Stimulated activated naive CD4-positive, alpha-beta T cell treated with Interleukin-2 at 50 U/mL for 16 hours (primary cell): ENCODE measurements around the gene GPAT3.

Experiments used
- DNase-seq: peaks from one replicate; lab custom pipeline; 2025; lab: John Stamatoyannopoulos, UW

Gene GPAT3

GRCh38 chr4:83644677-83645659 lies 109.1 kb downstream of the GPAT3 start:
- DNase-seq = no peak

DNA sequence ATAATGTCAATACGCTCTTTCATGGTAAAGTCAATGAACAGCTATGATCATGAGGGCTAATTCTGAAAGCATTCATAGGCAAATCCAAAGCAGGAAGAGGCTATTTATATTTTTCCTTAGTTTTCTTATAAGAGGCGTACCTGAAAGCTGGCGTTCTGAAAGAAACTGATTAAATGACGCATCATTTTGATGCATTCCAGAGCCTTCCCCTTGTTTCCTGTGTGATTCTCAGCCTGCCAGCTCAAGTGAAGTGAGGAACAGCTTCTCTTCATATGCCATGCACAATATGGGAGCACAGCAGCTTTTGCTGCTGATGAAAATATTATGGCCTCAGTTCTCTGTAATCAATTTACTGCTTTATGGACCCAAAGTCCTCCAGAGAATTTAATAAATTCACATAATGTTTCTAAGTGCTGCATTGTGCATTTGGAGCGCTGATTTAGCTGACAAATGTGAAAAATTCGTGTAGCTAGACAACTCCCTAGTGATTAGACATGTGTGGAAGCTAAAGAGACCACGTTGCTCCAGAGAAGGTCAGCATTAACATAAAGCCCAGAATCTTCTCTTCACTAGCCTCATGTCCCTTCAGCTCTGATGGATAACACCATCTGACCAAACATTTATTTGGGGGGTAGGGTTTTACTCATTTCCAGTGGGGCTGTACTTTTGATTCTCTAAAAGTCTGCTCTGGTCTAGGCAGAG lies 110.8 kb downstream of the GPAT3 start:
- DNase-seq = no peak

GRCh38 chr4:83651846-83652245 lies 115.9 kb downstream of the GPAT3 start:
- DNase-seq = no peak
